Activated CD4-positive, alpha-beta memory T cell treated with anti-CD3 and anti-CD28 coated beads for 36 hours (primary cell): ENCODE results near the gene SFXN4. TPM values are rescaled to one million over a fixed set of nuclear protein-coding genes. Genes with fewer than 3 reads are reported as not detected.

Experiments used
- total RNA-seq, 2 experiments: library from RNA; stranded (reverse); gene quantifications; one replicate each; pipeline ENCODE4 v1.2.3, GENCODE V29; 2021

Gene SFXN4
- total RNA-seq, 2 experiments from 2014 or later, result 38.3 to 38.7 TPM

Other genes starting within 250 kb of the SFXN4 start
- gene NANOS1, start 136.0 kb downstream of the SFXN4 start, total RNA-seq, result under 1 TPM; 0.15 to 0.31 TPM
- gene EIF3A, start 84.9 kb downstream of the SFXN4 start, total RNA-seq, result 100 to 1,000 TPM; 143 to 148 TPM
- 10 to 100 TPM; 29.8 to 31.4 TPM for gene DENND10, start 61.6 kb downstream of the SFXN4 start, total RNA-seq
- gene PRDX3, start 13.1 kb upstream of the SFXN4 start, total RNA-seq, result 100 to 1,000 TPM; 173 to 182 TPM
- gene GRK5, start 41.9 kb upstream of the SFXN4 start, total RNA-seq, result 10 to 100 TPM; 22.7 to 23.0 TPM